ENCODE data around the gene APBA2.
A peak's percentile ranks its signal among the peaks of the same experiment; 100 is the strongest.

APBA2 gene

GRCh38 chr15:29086001-29086400 is 200.2 kb downstream of the APBA2 start:
- no peak for DNase-seq (ENCODE audit: extremely low read depth, low read depth)
- TF ChIP-seq CTCF (IDR thresholded peaks at IDR 0.05; ENCODE audit: low read depth, low read length): no peak

- TF ChIP-seq CTCF (IDR thresholded peaks at IDR 0.05; ENCODE audit: low read depth, low read length): no peak
- DNase-seq (ENCODE audit: extremely low read depth, low read depth): no peak
Measured at GRCh38 chr15:29086891-29087290, 201.1 kb downstream of the APBA2 start.

- TF ChIP-seq CTCF (IDR thresholded peaks at IDR 0.05; ENCODE audit: low read depth, low read length): no peak
- DNase-seq (ENCODE audit: extremely low read depth, low read depth): no peak
Measured at GRCh38 chr15:29087521-29088285, 201.9 kb downstream of the APBA2 start.

GRCh38 chr15:29088666-29089065 is 202.9 kb downstream of the APBA2 start:
- TF ChIP-seq CTCF (IDR thresholded peaks at IDR 0.05; ENCODE audit: low read depth, low read length): no peak
- DNase-seq (ENCODE audit: extremely low read depth, low read depth): no peak

- no peak for DNase-seq (ENCODE audit: extremely low read depth, low read depth)
- TF ChIP-seq CTCF (IDR thresholded peaks at IDR 0.05; ENCODE audit: low read depth, low read length): 0 out of 2 replicates have a peak, but pooled peaks have one; percentile 2
Measured at GRCh38 chr15:29089731-29090616, 204.2 kb downstream of the APBA2 start.

GRCh38 chr15:29090617-29091466 is 205.1 kb downstream of the APBA2 start:
- DNase-seq (ENCODE audit: extremely low read depth, low read depth): no peak
- TF ChIP-seq CTCF (IDR thresholded peaks at IDR 0.05; ENCODE audit: low read depth, low read length): peak; percentile 73

All from AG09319 (cell line).